ENCODE data around the gene HP1BP3.

Gene HP1BP3

GRCh38 chr1:20770314-20771087, 16.6 kb downstream of the HP1BP3 start:
- in situ Hi-C loops (cut with MboI; ENCODE audit: low sequenced_read_pairs): no loop called here

GRCh38 chr1:20767271-20767670, 19.8 kb downstream of the HP1BP3 start:
- in situ Hi-C loops (cut with MboI; ENCODE audit: low sequenced_read_pairs): no loop called here

- in situ Hi-C loops (cut with MboI; ENCODE audit: low sequenced_read_pairs): no loop called here
These were observed 23.7 kb downstream of the HP1BP3 start for GRCh38 chr1:20763417-20763816.

GRCh38 chr1:20760322-20760721, 26.8 kb downstream of the HP1BP3 start:
- in situ Hi-C loops (cut with MboI; ENCODE audit: low sequenced_read_pairs): no loop called here

- in situ Hi-C loops (cut with MboI; ENCODE audit: low sequenced_read_pairs): no loop called here
These were observed 33.5 kb downstream of the HP1BP3 start for GRCh38 chr1:20753589-20753988.

- in situ Hi-C loops (cut with MboI; ENCODE audit: low sequenced_read_pairs): no loop called here
These were observed 35.6 kb downstream of the HP1BP3 start for GRCh38 chr1:20751462-20751990.

- in situ Hi-C loops (cut with MboI; ENCODE audit: low sequenced_read_pairs): no loop called here
These were observed 44.4 kb downstream of the HP1BP3 start for GRCh38 chr1:20742671-20743070.

GRCh38 chr1:20740781-20741180, 46.3 kb downstream of the HP1BP3 start:
- in situ Hi-C loops (cut with MboI; ENCODE audit: low sequenced_read_pairs): no loop called here

GRCh38 chr1:20739225-20739624, 47.9 kb downstream of the HP1BP3 start:
- in situ Hi-C loops (cut with MboI; ENCODE audit: low sequenced_read_pairs): no loop called here

GRCh38 chr1:20735581-20736111, 51.5 kb downstream of the HP1BP3 start:
- in situ Hi-C loops (cut with MboI; ENCODE audit: low sequenced_read_pairs): no loop called here

GRCh38 chr1:20733360-20733975, 53.6 kb downstream of the HP1BP3 start:
- in situ Hi-C loops (cut with MboI; ENCODE audit: low sequenced_read_pairs): no loop called here

GRCh38 chr1:20732588-20733359, 54.3 kb downstream of the HP1BP3 start, which contains the start of gene SH2D5:
SH2D5 (minus strand) TSS chr1:20732703; CDS start chr1:20728044, 4,659 bp downstream.
- in situ Hi-C loops (cut with MboI; ENCODE audit: low sequenced_read_pairs): no loop called here

- in situ Hi-C loops (cut with MboI; ENCODE audit: low sequenced_read_pairs): no loop called here
These were observed 55.0 kb downstream of the HP1BP3 start for GRCh38 chr1:20732071-20732587.

GRCh38 chr1:20731057-20731991, 55.8 kb downstream of the HP1BP3 start:
- in situ Hi-C loops (cut with MboI; ENCODE audit: low sequenced_read_pairs): no loop called here

- in situ Hi-C loops (cut with MboI; ENCODE audit: low sequenced_read_pairs): no loop called here
These were observed 56.4 kb downstream of the HP1BP3 start for GRCh38 chr1:20730690-20731056.

- in situ Hi-C loops (cut with MboI; ENCODE audit: low sequenced_read_pairs): no loop called here
These were observed 57.0 kb downstream of the HP1BP3 start for GRCh38 chr1:20729990-20730689.

- in situ Hi-C loops (cut with MboI; ENCODE audit: low sequenced_read_pairs): no loop called here
These were observed 57.8 kb downstream of the HP1BP3 start for GRCh38 chr1:20729155-20729931.

GRCh38 chr1:20728371-20729154, 58.5 kb downstream of the HP1BP3 start:
- in situ Hi-C loops (cut with MboI; ENCODE audit: low sequenced_read_pairs): no loop called here

All from HL-60/S4 treated with retinoic acid at 250 ng/mL for 4 days and 3 days (cell line).